GM10248 (cell line): Measurements from ENCODE around the gene TSR1.

Source experiments
- CTCF ChIA-PET: fragments of 300-600 bp; sonication (Branson Sonifier 250); formaldehyde crosslinking; extraction: SDS; loops from one replicate; lab custom pipeline; 2021; ENCODE audit warnings: antibody characterized with exemption; lab: Yijun Ruan, JAX
- POLR2A ChIA-PET: fragments of 350-650 bp; sonication (Branson Sonifier 250); formaldehyde crosslinking; extraction: SDS; loops from one replicate; lab custom pipeline; 2020; ENCODE audit warnings: antibody characterized with exemption; lab: Yijun Ruan, JAX
- DNase-seq: peaks from one replicate; pipeline ENCODE4 v3.0.0; 2012; ENCODE audit errors: extremely low spot score
- TF ChIP-seq, protein P1 (sequence below): IDR thresholded peaks from 2 replicates; pipeline ENCODE4 v1.5.1; 2012; ENCODE audit warnings: mild to moderate bottlenecking, low read depth; ENCODE audit errors: extremely low read depth, missing control alignments, control extremely low read depth

TSR1 gene

DNA sequence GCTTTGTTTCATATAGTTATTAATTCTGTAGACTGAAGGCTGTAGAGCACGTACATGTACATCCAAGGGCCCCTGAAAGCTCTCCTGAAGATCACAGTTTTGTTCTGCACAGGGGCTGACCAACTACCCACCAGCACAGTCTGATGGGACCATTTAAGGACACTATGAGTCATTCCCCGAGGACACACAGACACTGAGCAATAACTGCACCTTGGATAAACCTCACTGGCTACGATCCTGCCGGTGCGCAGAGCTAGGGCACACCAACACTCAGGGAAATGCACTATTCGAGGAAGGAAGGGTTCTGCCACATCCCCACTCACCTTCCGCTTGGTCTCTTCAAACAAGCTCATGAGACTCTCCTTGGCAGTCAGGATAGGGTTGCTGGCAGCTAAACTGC lies 53.0 kb downstream of the TSR1 start:
- TF ChIP-seq, protein P1, sequence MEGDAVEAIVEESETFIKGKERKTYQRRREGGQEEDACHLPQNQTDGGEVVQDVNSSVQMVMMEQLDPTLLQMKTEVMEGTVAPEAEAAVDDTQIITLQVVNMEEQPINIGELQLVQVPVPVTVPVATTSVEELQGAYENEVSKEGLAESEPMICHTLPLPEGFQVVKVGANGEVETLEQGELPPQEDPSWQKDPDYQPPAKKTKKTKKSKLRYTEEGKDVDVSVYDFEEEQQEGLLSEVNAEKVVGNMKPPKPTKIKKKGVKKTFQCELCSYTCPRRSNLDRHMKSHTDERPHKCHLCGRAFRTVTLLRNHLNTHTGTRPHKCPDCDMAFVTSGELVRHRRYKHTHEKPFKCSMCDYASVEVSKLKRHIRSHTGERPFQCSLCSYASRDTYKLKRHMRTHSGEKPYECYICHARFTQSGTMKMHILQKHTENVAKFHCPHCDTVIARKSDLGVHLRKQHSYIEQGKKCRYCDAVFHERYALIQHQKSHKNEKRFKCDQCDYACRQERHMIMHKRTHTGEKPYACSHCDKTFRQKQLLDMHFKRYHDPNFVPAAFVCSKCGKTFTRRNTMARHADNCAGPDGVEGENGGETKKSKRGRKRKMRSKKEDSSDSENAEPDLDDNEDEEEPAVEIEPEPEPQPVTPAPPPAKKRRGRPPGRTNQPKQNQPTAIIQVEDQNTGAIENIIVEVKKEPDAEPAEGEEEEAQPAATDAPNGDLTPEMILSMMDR = no peak
- CTCF ChIA-PET = interaction anchor here (0.7 to 6.0 kb wide), 28 partner anchors 9 to 240 kb away, joined by 3 to 100 read pairs (median 5); partner anchors contain the start of genes HIC1 and TSR1
- POLR2A ChIA-PET = interaction anchor here (1.3 to 1.6 kb wide), 2 partner anchors 24 to 29 kb away, joined by 3 to 4 read pairs; no protein-coding TSS in a partner anchor
- DNase-seq = no peak

DNA sequence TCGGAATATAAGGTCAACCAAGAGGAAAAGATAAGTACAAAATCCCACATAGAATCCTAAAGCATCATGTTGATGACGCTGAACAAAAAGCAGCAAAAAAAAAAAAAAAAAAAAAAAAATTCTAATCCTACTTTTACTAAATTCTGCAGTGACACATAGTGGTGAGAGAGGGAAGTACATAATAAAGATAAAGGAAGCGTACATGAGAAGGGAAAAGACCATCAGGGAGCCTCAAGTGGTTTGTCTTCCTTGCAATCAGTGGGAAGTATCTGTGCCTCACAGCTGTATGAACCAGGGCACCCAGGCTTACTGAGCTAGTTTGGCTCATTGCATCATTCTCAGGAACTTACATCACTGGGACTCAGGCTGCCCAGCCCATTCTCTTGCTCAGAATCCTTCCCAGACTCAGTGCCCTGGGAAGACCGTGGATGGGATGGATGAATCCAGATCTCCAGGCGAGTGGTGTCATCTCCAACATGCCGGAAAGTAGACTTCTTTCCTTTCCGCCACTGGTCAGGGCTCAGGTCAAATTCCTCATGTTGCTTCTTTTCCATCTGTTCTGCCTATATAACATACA lies 53.9 kb downstream of the TSR1 start:
- DNase-seq = peak; percentile 61
- TF ChIP-seq, protein P1 = peak; percentile 43
- POLR2A ChIA-PET = interaction anchor here (1.3 kb wide), 1 partner anchor 28 kb away, joined by 3 read pairs; no protein-coding TSS in a partner anchor
- CTCF ChIA-PET = interaction anchor here (0.7 to 6.0 kb wide), 31 partner anchors 9 to 240 kb away, joined by 3 to 100 read pairs (median 5); partner anchors contain the start of genes HIC1 and TSR1

DNA sequence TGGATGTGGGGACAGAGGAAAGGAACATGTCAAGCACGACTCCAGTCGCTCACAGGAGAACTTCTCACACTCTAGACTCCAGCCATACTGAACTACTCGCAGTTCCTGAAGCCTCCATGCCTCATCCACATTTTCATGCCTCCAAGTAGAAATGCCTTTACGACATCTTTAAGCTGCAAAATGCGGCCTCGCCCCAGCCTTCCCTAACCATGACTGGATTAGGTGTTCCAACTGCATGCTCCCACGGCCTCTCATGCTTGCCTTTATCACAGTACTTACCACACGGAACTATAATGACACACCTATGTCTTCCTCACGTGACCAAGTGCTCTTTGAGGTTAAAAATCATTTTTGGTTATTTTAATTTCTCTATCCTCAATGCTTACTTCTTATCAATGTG lies 56.5 kb downstream of the TSR1 start:
- ChIA-PET POLR2A (no interaction called here), CTCF (interaction anchor here (4.8 to 6.0 kb wide), 2 partner anchors 34 to 223 kb away, joined by 54 to 100 read pairs; partner anchors contain the start of gene HIC1)
- no peak for DNase-seq
- TF ChIP-seq, protein P1 = no peak

DNA sequence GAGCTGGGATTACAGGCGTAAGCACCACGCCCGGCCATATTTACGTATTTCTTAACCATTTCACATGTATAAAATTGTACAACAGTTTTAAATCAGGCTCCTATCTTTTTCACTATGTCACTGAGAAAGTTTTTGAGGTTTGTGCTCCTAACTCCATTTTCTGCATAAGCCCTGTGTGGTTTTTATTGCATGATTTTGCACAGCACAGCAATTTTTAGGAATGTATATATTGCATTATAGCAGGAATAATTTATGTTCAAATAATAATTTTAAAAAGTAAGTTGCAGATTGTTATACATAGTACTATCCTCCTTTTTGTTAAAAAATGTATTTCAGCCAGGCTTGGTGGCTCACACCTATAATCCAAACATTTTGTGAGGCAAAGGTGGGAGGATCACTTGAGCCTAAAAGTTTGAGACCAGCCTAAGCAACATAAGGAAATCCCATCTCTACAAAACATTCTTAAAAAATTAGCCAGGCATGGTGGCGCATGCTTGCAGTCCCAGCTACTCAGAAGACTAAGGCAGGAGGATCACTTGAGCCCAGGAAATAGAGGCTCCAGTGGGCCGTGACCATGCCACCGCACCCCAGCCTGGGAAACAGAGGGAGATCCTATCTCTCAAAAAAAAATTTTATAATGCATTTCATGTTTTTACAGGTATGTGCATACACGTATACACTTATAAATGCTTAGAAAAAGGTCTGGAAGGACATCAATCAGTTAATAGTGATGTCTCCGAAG lies 58.7 kb downstream of the TSR1 start:
- CTCF ChIA-PET = interaction anchor here (1.0 kb wide), 1 partner anchor 32 kb away, joined by 3 read pairs; no protein-coding TSS in a partner anchor
- TF ChIP-seq, protein P1 = no peak
- DNase-seq = no peak
- POLR2A ChIA-PET = no interaction called here

DNA sequence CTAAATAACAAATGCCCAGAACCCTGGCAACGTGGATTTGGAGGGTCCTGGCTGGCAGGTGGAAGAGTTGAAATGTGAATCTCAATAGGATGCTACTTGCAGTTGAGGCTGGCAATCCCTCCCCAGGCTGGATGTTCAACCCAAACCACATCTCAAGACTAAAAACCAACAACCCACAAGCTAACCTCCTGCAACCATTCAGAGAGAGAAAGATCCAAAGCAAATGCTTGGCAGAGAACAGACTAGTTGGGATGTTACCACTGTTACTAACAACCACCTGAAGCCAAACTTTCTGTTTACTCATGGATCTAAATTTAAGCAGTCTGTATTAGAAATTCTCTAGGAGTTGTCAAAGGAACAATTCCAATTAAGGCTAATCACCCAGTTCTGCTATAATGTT lies 60.5 kb downstream of the TSR1 start:
- DNase-seq = no peak
- POLR2A ChIA-PET = no interaction called here
- TF ChIP-seq, protein P1 = no peak
- CTCF ChIA-PET = interaction anchor here (1.8 kb wide), 1 partner anchor 16 kb away, joined by 4 read pairs; no protein-coding TSS in a partner anchor

DNA sequence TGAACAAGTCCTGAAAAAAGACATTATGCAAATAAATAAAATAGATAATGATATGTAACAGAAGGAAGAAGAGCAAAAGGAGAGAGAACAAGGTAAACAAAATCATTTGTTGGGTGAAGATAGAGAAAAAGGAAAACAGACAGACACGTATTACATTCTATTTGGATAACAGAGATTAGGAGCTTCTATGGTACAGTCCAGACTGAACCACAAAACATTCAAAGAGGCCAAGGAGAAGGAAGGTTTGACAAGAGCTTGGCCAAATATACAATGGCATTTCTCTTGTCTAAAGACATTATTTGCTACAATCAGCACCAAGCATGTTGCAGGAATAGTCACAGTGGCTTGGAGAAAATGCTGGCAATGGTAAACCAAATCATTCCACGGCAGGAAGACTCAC lies 61.8 kb downstream of the TSR1 start:
- TF ChIP-seq, protein P1 = no peak
- ChIA-PET POLR2A (no interaction called here), CTCF (no interaction called here)
- DNase-seq = no peak
